ENCODE results near the gene C1orf159.

The C1orf159 gene

DNA sequence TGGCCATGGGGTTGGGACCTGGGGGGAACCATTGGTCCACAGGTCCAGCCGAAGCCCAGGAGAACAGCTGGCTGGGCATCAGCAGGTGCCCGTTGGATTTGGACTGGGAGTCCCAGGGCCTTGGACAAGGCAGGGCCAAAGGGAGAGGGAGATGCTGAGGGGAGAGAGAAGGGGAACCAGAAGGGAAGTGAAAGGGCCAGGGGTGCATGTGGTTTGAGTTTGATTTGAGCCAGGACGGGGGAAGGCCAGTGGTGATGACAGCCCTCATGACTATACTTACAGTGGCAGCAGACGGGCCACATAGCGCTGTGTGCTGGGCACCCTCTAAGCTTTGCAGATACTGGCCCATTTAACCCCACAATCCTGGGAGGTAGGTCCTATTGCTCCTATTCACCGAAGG lies 77.2 kb downstream of the C1orf159 start:
- H3K36me3 ChIP-seq (ENCODE audit: control insufficient read depth, insufficient read depth, low read length, severe bottlenecking), result no peaks in the 10 kb centered on the region
- peaks cover 39% of the 10 kb centered on the region for H3K27me3 ChIP-seq (replicated peaks; ENCODE audit: control insufficient read depth, insufficient read depth, low read length)
- no peak overlapping the region for H3K4me3 ChIP-seq (ENCODE audit: low read length)

DNA sequence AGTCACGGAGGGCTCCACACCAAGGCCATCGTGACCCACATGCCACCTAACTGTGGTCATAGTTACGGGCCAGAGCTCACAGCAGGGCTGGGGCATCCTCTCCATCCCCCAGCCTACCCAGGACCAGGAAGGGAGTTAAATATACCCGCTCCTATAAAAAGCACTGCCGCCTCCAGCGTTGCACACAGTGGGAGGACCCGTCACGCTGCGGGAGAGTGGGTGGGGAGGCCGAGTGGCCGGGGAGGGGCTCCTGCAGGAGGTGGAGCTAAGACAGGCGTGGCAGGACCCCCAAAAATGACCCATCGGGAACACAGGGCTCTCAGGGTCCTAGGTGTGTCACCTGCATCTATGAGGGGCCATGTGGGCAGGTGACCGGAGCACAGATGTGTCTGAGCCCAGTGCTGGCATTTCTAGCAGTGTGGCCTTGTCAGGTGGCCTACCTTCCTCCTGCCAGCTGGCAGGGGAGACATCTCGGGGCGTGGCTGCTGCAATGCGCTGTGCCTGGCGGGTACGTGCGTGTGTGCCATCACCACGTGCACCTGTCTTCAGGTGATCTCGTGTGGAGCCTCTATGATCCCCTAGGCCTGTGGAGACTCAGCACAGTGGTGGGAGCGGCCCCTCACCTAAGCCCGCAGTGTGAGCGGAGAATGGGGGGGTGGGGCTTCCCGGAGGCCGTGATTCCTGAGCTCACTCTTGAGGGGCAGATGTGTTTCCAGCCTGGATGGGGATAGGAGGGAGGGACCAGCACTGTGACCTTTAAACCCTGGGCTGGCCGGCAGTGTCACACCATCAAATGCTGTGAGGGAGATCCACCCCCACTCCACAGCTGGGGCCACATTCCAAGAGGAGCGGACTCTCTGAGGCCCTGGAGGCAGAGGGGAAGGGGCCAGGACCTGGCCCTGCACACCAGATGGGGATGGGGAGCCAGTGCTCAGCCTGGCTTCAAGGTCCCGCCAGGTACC lies 78.2 kb downstream of the C1orf159 start:
- Histone ChIP-seq H3K36me3 (ENCODE audit: control insufficient read depth, insufficient read depth, low read length, severe bottlenecking) (no peaks in the 10 kb centered on the region), H3K27me3 (replicated peaks; ENCODE audit: control insufficient read depth, insufficient read depth, low read length) (peaks cover 39% of the 10 kb centered on the region), H3K9ac (ENCODE audit: low read length) (no peak overlapping the region), H3K9me3 (ENCODE audit: control insufficient read depth, low read length) (no peaks in the 10 kb centered on the region), H3K4me3 (ENCODE audit: low read length) (no peak overlapping the region), H3K4me1 (ENCODE audit: control insufficient read depth, insufficient read depth, low read length) (peaks cover 4% of the 10 kb centered on the region)
- no peak for DNase-seq (ENCODE audit: low read depth)

More for the DNA sequence above, 77.2 kb downstream of the C1orf159 start:
- no peak overlapping the region for H3K9ac ChIP-seq (ENCODE audit: low read length)
- peaks cover 4% of the 10 kb centered on the region for H3K4me1 ChIP-seq (ENCODE audit: control insufficient read depth, insufficient read depth, low read length)
- no peaks in the 10 kb centered on the region for H3K9me3 ChIP-seq (ENCODE audit: control insufficient read depth, low read length)
- DNase-seq (ENCODE audit: low read depth), result no peak

DNA sequence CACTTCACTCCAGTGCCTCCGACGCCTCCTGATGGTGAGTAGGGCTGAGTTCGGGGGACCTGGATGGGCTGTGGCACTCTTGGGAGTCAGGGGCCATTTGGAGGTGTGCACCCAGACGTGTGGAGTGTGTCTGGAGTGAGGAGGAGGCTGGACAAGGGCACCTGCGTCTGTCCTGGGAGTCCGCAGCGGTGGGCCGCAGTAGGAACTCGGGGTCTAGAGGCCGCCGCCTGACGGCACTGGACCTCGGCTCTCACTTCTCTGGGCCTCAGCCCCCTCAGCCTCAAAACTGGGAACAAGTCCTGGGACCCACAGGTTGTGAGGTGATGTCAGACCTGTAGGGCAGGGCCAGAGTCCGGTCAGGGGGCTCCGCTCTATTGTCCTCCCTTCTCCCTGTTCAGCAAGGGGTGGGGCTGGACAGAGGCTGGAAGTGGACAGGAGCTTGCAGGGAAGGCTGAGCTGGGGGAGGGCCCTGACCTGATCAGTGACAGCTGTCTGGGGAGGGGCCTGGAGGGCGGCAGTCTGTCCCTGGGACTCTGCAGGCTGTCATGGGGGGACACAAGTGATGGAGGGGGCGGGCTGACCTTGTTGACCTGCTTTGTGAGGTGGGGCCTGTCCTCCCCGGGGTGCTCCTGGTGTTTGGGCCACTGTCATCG lies 80.5 kb downstream of the C1orf159 start:
- Histone ChIP-seq H3K4me3 (ENCODE audit: low read length) (no peak overlapping the region), H3K36me3 (ENCODE audit: control insufficient read depth, insufficient read depth, low read length, severe bottlenecking) (no peaks in the 10 kb centered on the region), H3K27me3 (replicated peaks; ENCODE audit: control insufficient read depth, insufficient read depth, low read length) (peaks cover 45% of the 10 kb centered on the region), H3K9ac (ENCODE audit: low read length) (no peak overlapping the region), H3K4me1 (ENCODE audit: control insufficient read depth, insufficient read depth, low read length) (peaks cover 4% of the 10 kb centered on the region), H3K9me3 (ENCODE audit: control insufficient read depth, low read length) (no peaks in the 10 kb centered on the region)
- DNase-seq (ENCODE audit: low read depth), result no peak

DNA sequence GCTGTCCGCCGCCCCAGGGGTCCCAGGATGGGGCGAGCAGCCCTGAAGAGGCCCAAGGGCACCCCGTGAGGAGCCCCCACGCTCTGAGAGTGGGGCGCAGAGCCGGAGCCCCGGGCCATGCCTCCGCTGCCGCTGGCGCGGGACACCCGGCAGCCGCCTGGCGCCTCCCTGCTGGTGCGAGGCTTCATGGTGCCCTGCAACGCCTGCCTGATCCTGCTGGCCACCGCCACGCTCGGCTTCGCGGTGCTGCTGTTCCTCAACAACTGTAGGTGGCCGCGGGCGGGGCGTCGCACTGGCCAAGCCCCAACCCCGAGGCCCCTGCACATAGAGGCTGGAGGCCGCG lies 81.5 kb downstream of the C1orf159 start:
- Histone ChIP-seq H3K27me3 (replicated peaks; ENCODE audit: control insufficient read depth, insufficient read depth, low read length) (peaks cover 37% of the 10 kb centered on the region), H3K36me3 (ENCODE audit: control insufficient read depth, insufficient read depth, low read length, severe bottlenecking) (no peaks in the 10 kb centered on the region), H3K9me3 (ENCODE audit: control insufficient read depth, low read length) (no peaks in the 10 kb centered on the region), H3K4me3 (ENCODE audit: low read length) (no peak overlapping the region), H3K4me1 (ENCODE audit: control insufficient read depth, insufficient read depth, low read length) (no peaks in the 10 kb centered on the region), H3K9ac (ENCODE audit: low read length) (no peak overlapping the region)
- no peak for DNase-seq (ENCODE audit: low read depth)

DNA sequence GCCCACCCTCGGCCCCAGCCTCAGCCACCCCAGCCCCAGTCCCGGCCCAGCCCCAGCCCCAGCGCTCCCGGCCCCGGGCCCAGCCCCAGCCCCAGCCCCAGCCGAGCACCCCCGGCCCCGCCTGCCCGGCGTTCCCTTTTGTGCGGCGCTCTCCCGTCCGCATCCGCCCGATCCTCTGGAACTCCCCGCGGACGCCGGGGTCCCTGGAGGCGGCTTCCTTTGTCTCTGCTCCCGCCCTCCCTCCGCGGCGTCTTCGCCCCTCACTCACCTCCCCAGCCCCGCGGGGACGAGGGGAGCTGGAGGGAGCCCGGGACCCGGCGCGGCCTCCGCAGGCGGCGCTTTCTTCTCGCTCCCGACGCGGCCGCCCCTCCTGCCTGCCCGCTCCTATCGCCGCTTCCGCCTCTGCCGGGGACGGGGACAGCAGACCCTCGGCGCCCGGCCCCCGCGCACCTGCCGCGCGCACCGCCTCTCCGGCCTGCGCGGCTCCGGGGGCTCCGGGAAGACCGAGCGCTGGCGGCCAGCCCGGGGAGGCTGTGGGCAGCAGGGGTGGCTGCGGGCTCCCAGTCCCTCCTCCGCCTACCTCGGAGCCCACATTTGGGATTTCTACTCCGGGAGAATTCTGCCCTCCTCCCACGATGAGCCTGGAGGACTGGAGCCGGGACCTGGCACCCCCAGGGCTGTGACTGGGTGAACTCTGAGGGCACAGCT lies 82.0 kb downstream of the C1orf159 start:
- no peaks in the 10 kb centered on the region for H3K9me3 ChIP-seq (ENCODE audit: control insufficient read depth, low read length)
- no peak overlapping the region for H3K4me3 ChIP-seq (ENCODE audit: low read length)
- H3K36me3 ChIP-seq (ENCODE audit: control insufficient read depth, insufficient read depth, low read length, severe bottlenecking), result no peaks in the 10 kb centered on the region
- no peaks in the 10 kb centered on the region for H3K4me1 ChIP-seq (ENCODE audit: control insufficient read depth, insufficient read depth, low read length)
- H3K27me3 ChIP-seq (replicated peaks; ENCODE audit: control insufficient read depth, insufficient read depth, low read length), result peaks cover 31% of the 10 kb centered on the region
- DNase-seq (ENCODE audit: low read depth), result peak; percentile 42
- no peak overlapping the region for H3K9ac ChIP-seq (ENCODE audit: low read length)

DNA sequence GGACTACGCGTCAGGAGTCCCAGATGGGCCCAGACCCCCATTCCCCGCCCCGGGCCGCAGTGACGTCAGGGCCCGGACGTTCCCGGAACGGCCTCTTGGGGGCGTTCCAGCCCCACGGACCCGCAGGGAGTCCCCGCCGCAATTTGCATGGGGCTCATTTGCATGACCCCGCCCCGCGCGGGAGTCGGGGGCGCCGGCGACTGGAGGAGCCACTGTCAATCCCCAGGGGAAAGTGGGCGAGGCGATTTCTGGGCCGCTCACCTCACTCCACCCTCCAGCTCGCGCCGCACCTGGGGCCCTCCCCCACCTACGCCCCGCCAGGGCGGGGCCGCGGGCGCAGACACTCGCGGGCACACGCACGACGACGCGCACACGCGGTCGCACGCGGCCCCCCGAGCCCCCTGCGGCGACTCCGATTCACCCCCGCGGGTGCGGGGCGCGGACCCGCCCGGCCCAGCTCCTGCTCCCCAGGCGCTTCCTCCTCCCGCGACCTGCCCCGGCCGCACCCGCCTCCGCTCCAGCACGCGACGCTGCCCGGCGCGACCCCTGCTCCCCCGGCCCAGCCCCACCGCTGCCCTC lies 82.8 kb downstream of the C1orf159 start:
- Histone ChIP-seq H3K36me3 (ENCODE audit: control insufficient read depth, insufficient read depth, low read length, severe bottlenecking) (no peaks in the 10 kb centered on the region), H3K4me3 (ENCODE audit: low read length) (peak overlapping the region; percentile 37), H3K27me3 (replicated peaks; ENCODE audit: control insufficient read depth, insufficient read depth, low read length) (peaks cover 24% of the 10 kb centered on the region), H3K4me1 (ENCODE audit: control insufficient read depth, insufficient read depth, low read length) (no peaks in the 10 kb centered on the region), H3K9ac (ENCODE audit: low read length) (no peak overlapping the region), H3K9me3 (ENCODE audit: control insufficient read depth, low read length) (no peaks in the 10 kb centered on the region)
- peak; percentile 91 for DNase-seq (ENCODE audit: low read depth)

DNA sequence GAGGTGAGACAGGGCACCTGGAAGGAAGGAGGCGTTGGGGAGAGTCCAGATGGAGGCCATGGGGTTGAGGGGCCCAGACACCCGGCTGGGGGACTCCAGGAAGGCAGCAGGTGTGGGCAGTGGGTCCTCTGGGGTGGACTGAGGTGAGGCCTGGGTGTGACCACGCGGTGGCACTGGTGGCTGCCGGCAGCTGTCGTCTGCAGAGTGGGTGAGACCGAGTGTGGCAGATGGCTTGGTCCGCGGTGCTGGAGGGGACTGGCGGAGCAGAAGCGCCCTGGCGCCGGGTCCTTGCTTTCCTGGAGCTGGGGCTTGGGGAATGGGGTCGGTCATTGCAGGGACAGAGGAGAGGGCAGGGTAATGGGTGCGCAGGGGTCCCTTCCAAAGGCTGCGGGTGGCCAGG lies 83.5 kb downstream of the C1orf159 start:
- no peak for DNase-seq (ENCODE audit: low read depth)
- no peaks in the 10 kb centered on the region for H3K4me1 ChIP-seq (ENCODE audit: control insufficient read depth, insufficient read depth, low read length)
- H3K9ac ChIP-seq (ENCODE audit: low read length), result no peak overlapping the region
- H3K27me3 ChIP-seq (replicated peaks; ENCODE audit: control insufficient read depth, insufficient read depth, low read length), result peaks cover 20% of the 10 kb centered on the region
- no peaks in the 10 kb centered on the region for H3K9me3 ChIP-seq (ENCODE audit: control insufficient read depth, low read length)
- H3K4me3 ChIP-seq (ENCODE audit: low read length), result no peak overlapping the region
- H3K36me3 ChIP-seq (ENCODE audit: control insufficient read depth, insufficient read depth, low read length, severe bottlenecking), result no peaks in the 10 kb centered on the region
